ENCODE measurements around the gene NAALADL2.
A peak's percentile ranks its signal among the peaks of the same experiment; 100 is the strongest.
"Not testable (repeated sequence)": the region's sequence is repeated elsewhere in the genome, so short reads cannot be mapped to it uniquely, and the experiment has no call there.

The NAALADL2 gene

GRCh38 chr3:175731543-175731942, 872.4 kb downstream of the NAALADL2 start:
- no peak for DNase-seq

- no peak for DNase-seq
These were observed 872.9 kb downstream of the NAALADL2 start for GRCh38 chr3:175732017-175732416.

GRCh38 chr3:175735866-175736265, 876.7 kb downstream of the NAALADL2 start:
- DNase-seq: no peak

GRCh38 chr3:175737646-175738572, 878.8 kb downstream of the NAALADL2 start:
- no peak for DNase-seq

GRCh38 chr3:175741951-175742350, 882.8 kb downstream of the NAALADL2 start:
- no peak for DNase-seq

- DNase-seq: no peak
These were observed 884.7 kb downstream of the NAALADL2 start for GRCh38 chr3:175743733-175744400.

- no peak for DNase-seq
These were observed 887.2 kb downstream of the NAALADL2 start for GRCh38 chr3:175746308-175746707.

- no peak for DNase-seq
These were observed 889.1 kb downstream of the NAALADL2 start for GRCh38 chr3:175748087-175748730.

GRCh38 chr3:175749981-175750380, 890.8 kb downstream of the NAALADL2 start:
- no peak for DNase-seq

- no peak for DNase-seq
These were observed 892.0 kb downstream of the NAALADL2 start for GRCh38 chr3:175751089-175751488.

GRCh38 chr3:175763948-175764347, 904.8 kb downstream of the NAALADL2 start:
- no peak for DNase-seq

- no peak for DNase-seq
These were observed 905.6 kb downstream of the NAALADL2 start for GRCh38 chr3:175764722-175765121.

- DNase-seq: no peak
These were observed 911.3 kb downstream of the NAALADL2 start for GRCh38 chr3:175770426-175770825.

GRCh38 chr3:175777495-175777894, 918.4 kb downstream of the NAALADL2 start:
- DNase-seq: peak; percentile 3

GRCh38 chr3:175777965-175778364, 918.8 kb downstream of the NAALADL2 start:
- DNase-seq: no peak

- DNase-seq: no peak
These were observed 919.9 kb downstream of the NAALADL2 start for GRCh38 chr3:175778994-175779393.

GRCh38 chr3:175787109-175787508, 928.0 kb downstream of the NAALADL2 start:
- DNase-seq: not testable (repeated sequence)

- DNase-seq: no peak
These were observed 933.1 kb downstream of the NAALADL2 start for GRCh38 chr3:175792245-175792644.

GRCh38 chr3:175798326-175798725, 939.2 kb downstream of the NAALADL2 start:
- DNase-seq: no peak

GRCh38 chr3:175805825-175806224, 946.7 kb downstream of the NAALADL2 start:
- no peak for DNase-seq

- DNase-seq: no peak
These were observed 948.0 kb downstream of the NAALADL2 start for GRCh38 chr3:175807175-175807574.

GRCh38 chr3:175818811-175819464, 959.8 kb downstream of the NAALADL2 start:
- peak; percentile 5 for DNase-seq
